HEK293 (cell line): ENCODE measurements around the gene ABCA7.

Experiments
- HOXC10 ChIP-seq: sonication (generic); formaldehyde crosslinking; IDR thresholded peaks from 2 replicates; pipeline ENCODE4 v1.8.1; 2023; ENCODE audit warnings: mild to moderate bottlenecking, missing genetic modification reagents
- KLF10 ChIP-seq: fragments of 450-650 bp; IDR thresholded peaks from 2 replicates; pipeline ENCODE4 v1.5.1; 2018; ENCODE audit warnings: missing biosample characterization, mild to moderate bottlenecking, missing genetic modification characterization
- KLF9 ChIP-seq: fragments of 450-650 bp; formaldehyde crosslinking; IDR thresholded peaks from 2 replicates; pipeline ENCODE4 v1.5.1; 2016; ENCODE audit warnings: missing biosample characterization, missing genetic modification characterization, low read depth
- MEIS1 ChIP-seq: sonication (generic); formaldehyde crosslinking; IDR thresholded peaks from 2 replicates; pipeline ENCODE4 v1.8.1; 2022; ENCODE audit warnings: missing genetic modification reagents, mild to moderate bottlenecking, borderline replicate concordance
- PATZ1 ChIP-seq: fragments of 450-650 bp; formaldehyde crosslinking; IDR thresholded peaks from 2 replicates; pipeline ENCODE4 v1.5.1; 2016; ENCODE audit warnings: missing biosample characterization, missing genetic modification characterization
- SCRT1 ChIP-seq: fragments of 450-650 bp; formaldehyde crosslinking; IDR thresholded peaks from 2 replicates; pipeline ENCODE4 v1.5.1; 2016; ENCODE audit warnings: missing biosample characterization, missing genetic modification characterization, borderline replicate concordance
- TSHZ1 ChIP-seq: fragments of 450-650 bp; formaldehyde crosslinking; IDR thresholded peaks from 2 replicates; pipeline ENCODE4 v1.5.1; 2016; ENCODE audit warnings: missing biosample characterization, missing genetic modification characterization, borderline replicate concordance
- YY1 ChIP-seq: fragments of 450-650 bp; formaldehyde crosslinking; IDR thresholded peaks from 2 replicates; pipeline ENCODE4 v1.5.1; 2018; ENCODE audit warnings: missing biosample characterization, missing genetic modification characterization
- ZFHX2 ChIP-seq: fragments of 450-650 bp; formaldehyde crosslinking; conservative IDR thresholded peaks from 2 replicates; pipeline ENCODE4 v1.5.1; 2016; ENCODE audit warnings: missing biosample characterization, missing genetic modification characterization
- ZNF112 ChIP-seq: fragments of 450-650 bp; formaldehyde crosslinking; IDR thresholded peaks from 2 replicates; pipeline ENCODE4 v1.5.0; 2017; ENCODE audit warnings: missing biosample characterization, missing genetic modification characterization
- ZNF239 ChIP-seq: fragments of 450-650 bp; formaldehyde crosslinking; IDR thresholded peaks from 2 replicates; pipeline ENCODE4 v1.5.1; 2016; ENCODE audit warnings: missing biosample characterization, missing genetic modification characterization
- ZNF354C ChIP-seq: fragments of 450-650 bp; formaldehyde crosslinking; IDR thresholded peaks from 2 replicates; pipeline ENCODE4 v1.5.1; 2016; ENCODE audit warnings: missing biosample characterization, missing genetic modification characterization, low read depth, borderline replicate concordance
- ZNF362 ChIP-seq: fragments of 450-650 bp; formaldehyde crosslinking; IDR thresholded peaks from 2 replicates; pipeline ENCODE4 v1.5.1; 2016; ENCODE audit warnings: missing biosample characterization, missing genetic modification characterization
- ZNF510 ChIP-seq: fragments of 450-650 bp; formaldehyde crosslinking; IDR thresholded peaks from 2 replicates; pipeline ENCODE4 v1.5.1; 2018; ENCODE audit warnings: mild to moderate bottlenecking, missing genetic modification characterization, missing biosample characterization; ENCODE audit not compliant: insufficient replicate concordance
- ZNF558 ChIP-seq: fragments of 450-650 bp; formaldehyde crosslinking; IDR thresholded peaks from 2 replicates; pipeline ENCODE4 v1.5.1; 2016; ENCODE audit warnings: missing biosample characterization, missing genetic modification characterization
- ZNF571 ChIP-seq: fragments of 450-650 bp; formaldehyde crosslinking; IDR thresholded peaks from 2 replicates; pipeline ENCODE4 v1.5.0; 2017; ENCODE audit warnings: missing biosample characterization, missing genetic modification characterization
- ZNF629 ChIP-seq: fragments of 450-650 bp; formaldehyde crosslinking; IDR thresholded peaks from 2 replicates; pipeline ENCODE4 v1.5.1; 2017; ENCODE audit warnings: missing biosample characterization, missing genetic modification characterization
- ZNF664 ChIP-seq: fragments of 450-650 bp; formaldehyde crosslinking; IDR thresholded peaks from 2 replicates; pipeline ENCODE4 v1.5.1; 2016; ENCODE audit warnings: missing biosample characterization, missing genetic modification characterization
- ZNF677 ChIP-seq: fragments of 450-650 bp; IDR thresholded peaks from 2 replicates; pipeline ENCODE4 v1.5.0; 2018; ENCODE audit warnings: missing biosample characterization, mild to moderate bottlenecking, missing genetic modification characterization, moderate library complexity
- ZXDB ChIP-seq: fragments of 450-650 bp; formaldehyde crosslinking; IDR thresholded peaks from 2 replicates; pipeline ENCODE4 v1.5.1; 2016; ENCODE audit warnings: missing biosample characterization, missing genetic modification characterization
- TF ChIP-seq, protein P1 (sequence below): fragments of 450-650 bp; formaldehyde crosslinking; IDR thresholded peaks from 2 replicates; pipeline ENCODE4 v1.5.1; 2017; ENCODE audit warnings: missing biosample characterization, missing genetic modification characterization
- TF ChIP-seq, protein P2 (sequence below): fragments of 450-650 bp; formaldehyde crosslinking; IDR thresholded peaks from 2 replicates; pipeline ENCODE4 v1.5.1; 2016; ENCODE audit warnings: missing biosample characterization, missing genetic modification characterization

The ABCA7 gene

GRCh38 chr19:1094978-1095701 lies 55.2 kb downstream of the ABCA7 start, which contains the start of gene POLR2E (continued):
- no peak for TF ChIP-seq TSHZ1 (tag by site-specific recombination)
- TF ChIP-seq MEIS1 (CRISPR knock-in tag), result no peak
- TF ChIP-seq ZNF362 (tag by site-specific recombination), result no peak
- TF ChIP-seq ZNF677 (tag by site-specific recombination), result no peak
- peak; percentile 10; the same call in 1 of the 2 replicates for TF ChIP-seq YY1 (tag by site-specific recombination)
- TF ChIP-seq, protein P1, sequence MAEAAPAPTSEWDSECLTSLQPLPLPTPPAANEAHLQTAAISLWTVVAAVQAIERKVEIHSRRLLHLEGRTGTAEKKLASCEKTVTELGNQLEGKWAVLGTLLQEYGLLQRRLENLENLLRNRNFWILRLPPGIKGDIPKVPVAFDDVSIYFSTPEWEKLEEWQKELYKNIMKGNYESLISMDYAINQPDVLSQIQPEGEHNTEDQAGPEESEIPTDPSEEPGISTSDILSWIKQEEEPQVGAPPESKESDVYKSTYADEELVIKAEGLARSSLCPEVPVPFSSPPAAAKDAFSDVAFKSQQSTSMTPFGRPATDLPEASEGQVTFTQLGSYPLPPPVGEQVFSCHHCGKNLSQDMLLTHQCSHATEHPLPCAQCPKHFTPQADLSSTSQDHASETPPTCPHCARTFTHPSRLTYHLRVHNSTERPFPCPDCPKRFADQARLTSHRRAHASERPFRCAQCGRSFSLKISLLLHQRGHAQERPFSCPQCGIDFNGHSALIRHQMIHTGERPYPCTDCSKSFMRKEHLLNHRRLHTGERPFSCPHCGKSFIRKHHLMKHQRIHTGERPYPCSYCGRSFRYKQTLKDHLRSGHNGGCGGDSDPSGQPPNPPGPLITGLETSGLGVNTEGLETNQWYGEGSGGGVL, result no peak
- TF ChIP-seq ZFHX2 (tag by site-specific recombination), result peak; percentile 89
- TF ChIP-seq ZXDB (tag by site-specific recombination), result peak; percentile 89
- TF ChIP-seq ZNF112 (tag by site-specific recombination), result no peak
- no peak for TF ChIP-seq KLF10
- no peak; the same call in 1 of the 2 replicates for TF ChIP-seq ZNF629 (tag by site-specific recombination)
- no peak for TF ChIP-seq ZNF510 (tag by site-specific recombination)
- TF ChIP-seq HOXC10 (CRISPR knock-in tag), result no peak
- TF ChIP-seq, protein P2, sequence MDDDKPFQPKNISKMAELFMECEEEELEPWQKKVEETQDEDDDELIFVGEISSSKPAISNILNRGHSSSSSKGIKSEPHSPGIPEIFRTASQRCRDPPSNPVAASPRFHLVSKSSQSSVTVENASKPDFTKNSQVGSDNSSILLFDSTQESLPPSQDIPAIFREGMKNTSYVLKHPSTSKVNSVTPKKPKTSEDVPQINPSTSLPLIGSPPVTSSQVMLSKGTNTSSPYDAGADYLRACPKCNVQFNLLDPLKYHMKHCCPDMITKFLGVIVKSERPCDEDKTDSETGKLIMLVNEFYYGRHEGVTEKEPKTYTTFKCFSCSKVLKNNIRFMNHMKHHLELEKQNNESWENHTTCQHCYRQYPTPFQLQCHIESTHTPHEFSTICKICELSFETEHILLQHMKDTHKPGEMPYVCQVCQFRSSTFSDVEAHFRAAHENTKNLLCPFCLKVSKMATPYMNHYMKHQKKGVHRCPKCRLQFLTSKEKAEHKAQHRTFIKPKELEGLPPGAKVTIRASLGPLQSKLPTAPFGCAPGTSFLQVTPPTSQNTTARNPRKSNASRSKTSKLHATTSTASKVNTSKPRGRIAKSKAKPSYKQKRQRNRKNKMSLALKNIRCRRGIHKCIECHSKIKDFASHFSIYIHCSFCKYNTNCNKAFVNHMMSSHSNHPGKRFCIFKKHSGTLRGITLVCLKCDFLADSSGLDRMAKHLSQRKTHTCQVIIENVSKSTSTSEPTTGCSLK (tag by site-specific recombination), result no peak
- peak; percentile 44; the same call in 1 of the 2 replicates for TF ChIP-seq KLF9 (tag by site-specific recombination)
- no peak for TF ChIP-seq ZNF571 (tag by site-specific recombination)
- TF ChIP-seq SCRT1 (tag by site-specific recombination), result peak; percentile 96
- TF ChIP-seq PATZ1 (tag by site-specific recombination), result no peak
- TF ChIP-seq ZNF664, result no peak
- TF ChIP-seq ZNF354C (tag by site-specific recombination), result no peak
- TF ChIP-seq ZNF558, result no peak
- no peak for TF ChIP-seq ZNF239
